Neural cell (in vitro differentiated cells): ENCODE measurements around the gene COX7B. TPM values are rescaled to one million over a fixed set of nuclear protein-coding genes. Genes with fewer than 3 reads are reported as not detected.

Experiments
- H2AFZ ChIP-seq: fragments of 200-600, 300-800 bp; sonication (generic), shearing (Covaris generic); 2 replicates; pipeline ENCODE4 v1.6.0; 2014; ENCODE audit warnings: low read depth, mild to moderate bottlenecking, antibody characterized with exemption, low read length, moderate library complexity
- H3F3A ChIP-seq: fragments of 200-600 bp; shearing (Covaris generic); 2 replicates; pipeline ENCODE4 v1.6.1; 2016; ENCODE audit warnings: mild to moderate bottlenecking, moderate library complexity, mixed read lengths, antibody characterized with exemption, low read length; ENCODE audit not compliant: insufficient read depth, poor library complexity, severe bottlenecking
- H3K27ac ChIP-seq: fragments of 200-600, 300-800 bp; sonication (generic), shearing (Covaris generic); 2 replicates; pipeline ENCODE4 v1.5.1; 2014; ENCODE audit warnings: mild to moderate bottlenecking, low read length, moderate library complexity
- H3K27me3 ChIP-seq: fragments of 300-800, 200-600 bp; sonication (generic), shearing (Covaris generic); 2 replicates; pipeline ENCODE4 v1.6.0; 2014; ENCODE audit warnings: mild to moderate bottlenecking, low read depth, low read length, moderate library complexity; ENCODE audit not compliant: insufficient read depth
- H3K36me3 ChIP-seq: fragments of 300-800, 200-600 bp; sonication (generic), shearing (Covaris generic); 2 replicates; pipeline ENCODE4 v1.5.1; 2014; ENCODE audit warnings: mild to moderate bottlenecking, antibody characterized with exemption, low read length, moderate library complexity; ENCODE audit not compliant: insufficient read depth
- H3K4me2 ChIP-seq: fragments of 300-800, 200-600 bp; sonication (generic), shearing (Covaris generic); 2 replicates; pipeline ENCODE4 v1.6.0; 2014; ENCODE audit warnings: mild to moderate bottlenecking, low read length
- H3K4me3 ChIP-seq: fragments of 300-800, 200-600 bp; sonication (generic), shearing (Covaris generic); 2 replicates; pipeline ENCODE4 v1.5.1; 2014; ENCODE audit warnings: mild to moderate bottlenecking, low read length, moderate library complexity
- H3K79me2 ChIP-seq: fragments of 200-600 bp; shearing (Covaris generic); replicated peaks from 2 replicates; pipeline ENCODE4 v1.6.0; 2014; ENCODE audit warnings: mild to moderate bottlenecking, low read length, moderate library complexity; ENCODE audit not compliant: insufficient read depth
- H3K9ac ChIP-seq: fragments of 300-800, 200-600 bp; sonication (generic), shearing (Covaris generic); 2 replicates; pipeline ENCODE4 v1.6.1; 2016; ENCODE audit warnings: mild to moderate bottlenecking, low read length, mixed read lengths
- H3K9me2 ChIP-seq: fragments of 200-600 bp; shearing (Covaris generic); 2 replicates; pipeline ENCODE4 v1.6.1; 2016; ENCODE audit warnings: mild to moderate bottlenecking, low read length, mixed read lengths; ENCODE audit not compliant: insufficient read depth
- H3K9me3 ChIP-seq: fragments of 200-600, 300-800 bp; sonication (generic), shearing (Covaris generic); 2 replicates; pipeline ENCODE4 v1.6.1; 2016; ENCODE audit warnings: mild to moderate bottlenecking, mixed run types, low read length, moderate library complexity, mixed read lengths
- H4K20me1 ChIP-seq: fragments of 200-600 bp; shearing (Covaris generic); 2 replicates; pipeline ENCODE4 v1.6.1; 2016; ENCODE audit warnings: mild to moderate bottlenecking, mixed run types; ENCODE audit not compliant: insufficient read depth
- EP300 ChIP-seq: fragments of 450-650 bp; conservative IDR thresholded peaks from 2 replicates; pipeline ENCODE4 v1.6.1; 2014; ENCODE audit warnings: antibody characterized with exemption, mild to moderate bottlenecking, moderate library complexity; ENCODE audit not compliant: poor library complexity, severe bottlenecking
- EZH2 ChIP-seq: fragments of 200-600, 300-800 bp; shearing (Covaris generic), sonication (generic); IDR thresholded peaks from 2 replicates; pipeline ENCODE4 v1.6.1; 2014; ENCODE audit warnings: antibody characterized with exemption, low read length, borderline replicate concordance, mild to moderate bottlenecking; ENCODE audit not compliant: insufficient read depth, poor library complexity, severe bottlenecking
- MXI1 ChIP-seq: fragments of 450-650 bp; conservative IDR thresholded peaks from 2 replicates; pipeline ENCODE4 v1.6.1; 2014; ENCODE audit warnings: antibody characterized with exemption, mild to moderate bottlenecking; ENCODE audit not compliant: poor library complexity, severe bottlenecking
- POLR2AphosphoS5 ChIP-seq: IDR thresholded peaks from 2 replicates; pipeline ENCODE4 v1.6.1; 2012
- RAD21 ChIP-seq: fragments of 450-650 bp; conservative IDR thresholded peaks from 2 replicates; pipeline ENCODE4 v1.6.1; 2014; ENCODE audit warnings: antibody characterized with exemption, mild to moderate bottlenecking, moderate library complexity
- SMC3 ChIP-seq: fragments of 450-650 bp; conservative IDR thresholded peaks from 2 replicates; pipeline ENCODE4 v1.6.1; 2014; ENCODE audit warnings: antibody characterized with exemption, mild to moderate bottlenecking, moderate library complexity; ENCODE audit not compliant: poor library complexity
- TAF1 ChIP-seq: IDR thresholded peaks from 2 replicates; pipeline ENCODE4 v1.6.1; 2012; ENCODE audit warnings: low read depth
- polyA plus RNA-seq: library from polyadenylated mRNA; depleted of rRNA; stranded (reverse); fragments of >200 nt; gene quantifications from 2 replicates; pipeline ENCODE4 v1.2.3, GENCODE V29; 2014
- TF ChIP-seq, protein P1 (sequence below): IDR thresholded peaks from 2 replicates; pipeline ENCODE4 v1.6.1; 2012; ENCODE audit warnings: borderline replicate concordance
- TF ChIP-seq, protein P2 (sequence below): fragments of 450-650 bp; IDR thresholded peaks from 2 replicates; pipeline ENCODE4 v1.5.1; 2014; ENCODE audit warnings: antibody characterized with exemption, mild to moderate bottlenecking, moderate library complexity; ENCODE audit not compliant: poor library complexity, severe bottlenecking

Gene COX7B
- polyA plus RNA-seq, 1 donor from 2014 or later, result 1,191 TPM

DNA sequence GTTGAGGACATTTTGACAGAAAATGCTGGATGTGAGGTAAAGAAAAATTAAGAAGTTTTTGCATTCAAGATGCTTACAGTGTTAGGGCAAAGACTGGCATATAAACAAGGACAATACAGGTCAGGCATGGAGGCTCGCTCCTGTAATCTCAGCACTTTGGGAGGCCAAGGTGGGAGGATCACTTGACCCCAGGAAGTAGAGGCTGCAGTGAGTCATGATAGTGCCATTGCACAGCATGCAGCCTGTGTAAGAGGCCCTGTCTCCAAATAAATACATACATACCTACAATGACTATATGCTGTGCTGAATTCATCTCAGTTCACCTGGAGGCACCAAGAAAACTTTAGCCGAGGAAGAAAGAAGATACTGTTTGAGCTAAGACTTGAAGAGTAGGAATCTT lies 6.4 kb upstream of the COX7B start:
- H3K36me3 ChIP-seq, result no peaks in the 10 kb centered on the region
- H3F3A ChIP-seq, result no peaks in the 10 kb centered on the region
- H3K9me2 ChIP-seq, result no peaks in the 10 kb centered on the region
- peaks cover 12% of the 10 kb centered on the region for H3K79me2 ChIP-seq
- no peaks in the 10 kb centered on the region for H3K27me3 ChIP-seq
- H3K4me3 ChIP-seq, result no peak overlapping the region
- no peaks in the 10 kb centered on the region for H3K9me3 ChIP-seq
- no peak overlapping the region for H3K9ac ChIP-seq
- H3K4me2 ChIP-seq, result no peak overlapping the region
- H2AFZ ChIP-seq, result no peak overlapping the region
- H4K20me1 ChIP-seq, result no peaks in the 10 kb centered on the region
- TF ChIP-seq, protein P1, sequence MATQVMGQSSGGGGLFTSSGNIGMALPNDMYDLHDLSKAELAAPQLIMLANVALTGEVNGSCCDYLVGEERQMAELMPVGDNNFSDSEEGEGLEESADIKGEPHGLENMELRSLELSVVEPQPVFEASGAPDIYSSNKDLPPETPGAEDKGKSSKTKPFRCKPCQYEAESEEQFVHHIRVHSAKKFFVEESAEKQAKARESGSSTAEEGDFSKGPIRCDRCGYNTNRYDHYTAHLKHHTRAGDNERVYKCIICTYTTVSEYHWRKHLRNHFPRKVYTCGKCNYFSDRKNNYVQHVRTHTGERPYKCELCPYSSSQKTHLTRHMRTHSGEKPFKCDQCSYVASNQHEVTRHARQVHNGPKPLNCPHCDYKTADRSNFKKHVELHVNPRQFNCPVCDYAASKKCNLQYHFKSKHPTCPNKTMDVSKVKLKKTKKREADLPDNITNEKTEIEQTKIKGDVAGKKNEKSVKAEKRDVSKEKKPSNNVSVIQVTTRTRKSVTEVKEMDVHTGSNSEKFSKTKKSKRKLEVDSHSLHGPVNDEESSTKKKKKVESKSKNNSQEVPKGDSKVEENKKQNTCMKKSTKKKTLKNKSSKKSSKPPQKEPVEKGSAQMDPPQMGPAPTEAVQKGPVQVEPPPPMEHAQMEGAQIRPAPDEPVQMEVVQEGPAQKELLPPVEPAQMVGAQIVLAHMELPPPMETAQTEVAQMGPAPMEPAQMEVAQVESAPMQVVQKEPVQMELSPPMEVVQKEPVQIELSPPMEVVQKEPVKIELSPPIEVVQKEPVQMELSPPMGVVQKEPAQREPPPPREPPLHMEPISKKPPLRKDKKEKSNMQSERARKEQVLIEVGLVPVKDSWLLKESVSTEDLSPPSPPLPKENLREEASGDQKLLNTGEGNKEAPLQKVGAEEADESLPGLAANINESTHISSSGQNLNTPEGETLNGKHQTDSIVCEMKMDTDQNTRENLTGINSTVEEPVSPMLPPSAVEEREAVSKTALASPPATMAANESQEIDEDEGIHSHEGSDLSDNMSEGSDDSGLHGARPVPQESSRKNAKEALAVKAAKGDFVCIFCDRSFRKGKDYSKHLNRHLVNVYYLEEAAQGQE, result no peak
- TF ChIP-seq TAF1 (no peak), EP300 (no peak), SMC3 (no peak), MXI1 (no peak), POLR2AphosphoS5 (no peak), EZH2 (no peak), RAD21 (no peak)
- TF ChIP-seq, protein P2, sequence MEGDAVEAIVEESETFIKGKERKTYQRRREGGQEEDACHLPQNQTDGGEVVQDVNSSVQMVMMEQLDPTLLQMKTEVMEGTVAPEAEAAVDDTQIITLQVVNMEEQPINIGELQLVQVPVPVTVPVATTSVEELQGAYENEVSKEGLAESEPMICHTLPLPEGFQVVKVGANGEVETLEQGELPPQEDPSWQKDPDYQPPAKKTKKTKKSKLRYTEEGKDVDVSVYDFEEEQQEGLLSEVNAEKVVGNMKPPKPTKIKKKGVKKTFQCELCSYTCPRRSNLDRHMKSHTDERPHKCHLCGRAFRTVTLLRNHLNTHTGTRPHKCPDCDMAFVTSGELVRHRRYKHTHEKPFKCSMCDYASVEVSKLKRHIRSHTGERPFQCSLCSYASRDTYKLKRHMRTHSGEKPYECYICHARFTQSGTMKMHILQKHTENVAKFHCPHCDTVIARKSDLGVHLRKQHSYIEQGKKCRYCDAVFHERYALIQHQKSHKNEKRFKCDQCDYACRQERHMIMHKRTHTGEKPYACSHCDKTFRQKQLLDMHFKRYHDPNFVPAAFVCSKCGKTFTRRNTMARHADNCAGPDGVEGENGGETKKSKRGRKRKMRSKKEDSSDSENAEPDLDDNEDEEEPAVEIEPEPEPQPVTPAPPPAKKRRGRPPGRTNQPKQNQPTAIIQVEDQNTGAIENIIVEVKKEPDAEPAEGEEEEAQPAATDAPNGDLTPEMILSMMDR, result no peak
- no peak overlapping the region for H3K27ac ChIP-seq

DNA sequence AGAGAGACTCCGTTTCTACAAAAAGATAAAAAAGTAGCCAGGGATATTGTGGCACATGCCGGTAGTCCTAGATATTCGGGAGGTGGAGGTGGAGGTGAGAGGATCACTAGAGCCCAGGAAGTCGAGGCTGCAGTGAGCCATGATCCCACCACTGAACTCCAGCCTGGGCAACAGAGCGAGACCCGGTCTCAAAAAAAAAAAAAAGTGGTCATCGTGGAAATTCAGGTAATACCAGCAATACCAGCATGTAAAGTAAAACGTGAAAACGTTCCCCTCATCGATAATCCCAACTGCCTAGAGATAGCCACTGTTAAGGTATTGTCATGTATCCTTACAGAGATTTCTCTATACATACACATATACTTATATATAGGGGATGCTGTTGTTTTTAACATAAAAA lies 5.6 kb upstream of the COX7B start:
- no peaks in the 10 kb centered on the region for H3K9me2 ChIP-seq
- no peak overlapping the region for H2AFZ ChIP-seq
- no peak overlapping the region for H3K27ac ChIP-seq
- H3K36me3 ChIP-seq, result no peaks in the 10 kb centered on the region
- TF ChIP-seq EP300, result no peak
- TF ChIP-seq EZH2, result no peak
- no peak for TF ChIP-seq TAF1
- TF ChIP-seq, protein P2, result no peak
- no peak for TF ChIP-seq RAD21
- TF ChIP-seq, protein P1, result no peak
- TF ChIP-seq POLR2AphosphoS5, result no peak
- TF ChIP-seq SMC3, result no peak
- H3K4me2 ChIP-seq, result no peak overlapping the region
- H3F3A ChIP-seq, result no peaks in the 10 kb centered on the region
- no peaks in the 10 kb centered on the region for H3K9me3 ChIP-seq
- peaks cover 12% of the 10 kb centered on the region for H3K79me2 ChIP-seq
- no peaks in the 10 kb centered on the region for H3K27me3 ChIP-seq
- no peaks in the 10 kb centered on the region for H4K20me1 ChIP-seq
- peak overlapping the region; percentile 79 for H3K4me3 ChIP-seq
- H3K9ac ChIP-seq, result no peak overlapping the region
